Activated CD4-positive, alpha-beta T cell treated with anti-CD3 and anti-CD28 coated beads, Interleukin-10, Interleukin-2, amounts not matched to agents 100 ng/mL and 50 ng/mL, durations not matched to agents 16 hours and 8 hours (primary cell): ENCODE measurements around the gene FTO.

Experiments used
- DNase-seq: peaks from one replicate; pipeline ENCODE4 v3.0.0-alpha.2; 2020

FTO gene

DNA sequence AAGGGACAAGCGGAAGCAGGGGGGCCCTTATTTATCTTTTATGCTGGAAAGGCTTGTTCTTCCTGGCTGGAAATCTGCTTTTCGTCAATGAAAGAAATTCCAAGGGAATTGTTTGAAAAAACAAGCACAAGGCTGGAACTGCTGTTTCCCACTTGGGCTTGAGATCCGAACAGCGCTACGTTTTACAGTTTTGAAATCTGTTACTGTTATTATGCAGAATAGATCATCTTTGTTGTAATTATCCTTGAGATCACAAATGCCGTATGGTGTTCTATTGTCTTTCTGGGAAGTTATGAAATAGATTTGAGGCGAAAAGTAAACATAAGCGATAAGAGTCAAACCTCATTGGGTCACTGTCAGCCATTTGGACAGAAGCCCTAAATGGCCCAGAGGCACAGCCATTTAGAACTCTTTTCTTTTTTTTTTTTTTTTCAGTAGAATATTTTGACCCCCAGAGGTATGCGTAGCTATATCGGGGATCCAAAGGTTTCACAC is 359.4 kb downstream of the FTO start:
- DNase-seq = no peak

DNA sequence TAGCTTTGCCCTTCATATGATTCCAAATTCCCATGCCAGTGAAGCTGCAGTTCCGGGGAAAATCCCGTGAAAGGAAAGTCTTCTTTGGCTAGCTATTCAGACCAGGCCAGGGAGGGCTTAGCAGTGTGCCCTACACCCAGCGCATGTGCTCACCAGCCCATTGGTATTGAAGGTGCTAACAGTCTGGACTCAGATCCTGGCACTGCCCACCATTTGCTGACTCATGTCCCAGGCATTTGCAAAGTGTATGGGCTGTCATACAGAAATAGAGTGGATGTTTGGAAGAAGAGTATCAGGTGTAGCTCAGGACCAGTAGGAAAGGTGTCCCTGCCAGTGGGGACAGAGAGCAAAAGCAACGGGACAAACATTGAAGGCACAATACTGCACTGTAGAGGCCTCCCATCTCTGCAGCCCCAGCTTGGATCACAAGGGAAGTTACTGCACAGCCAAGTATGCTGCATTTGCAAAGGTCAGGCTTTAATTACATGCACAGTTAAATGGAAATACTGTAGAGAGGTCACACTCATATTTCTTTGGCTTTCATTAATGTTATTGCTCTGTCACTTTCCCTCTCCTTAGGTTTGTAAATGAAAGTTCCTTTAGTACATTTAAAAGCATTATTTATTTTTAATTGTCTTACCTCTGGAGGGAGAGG is 362.6 kb downstream of the FTO start:
- DNase-seq = no peak

DNA sequence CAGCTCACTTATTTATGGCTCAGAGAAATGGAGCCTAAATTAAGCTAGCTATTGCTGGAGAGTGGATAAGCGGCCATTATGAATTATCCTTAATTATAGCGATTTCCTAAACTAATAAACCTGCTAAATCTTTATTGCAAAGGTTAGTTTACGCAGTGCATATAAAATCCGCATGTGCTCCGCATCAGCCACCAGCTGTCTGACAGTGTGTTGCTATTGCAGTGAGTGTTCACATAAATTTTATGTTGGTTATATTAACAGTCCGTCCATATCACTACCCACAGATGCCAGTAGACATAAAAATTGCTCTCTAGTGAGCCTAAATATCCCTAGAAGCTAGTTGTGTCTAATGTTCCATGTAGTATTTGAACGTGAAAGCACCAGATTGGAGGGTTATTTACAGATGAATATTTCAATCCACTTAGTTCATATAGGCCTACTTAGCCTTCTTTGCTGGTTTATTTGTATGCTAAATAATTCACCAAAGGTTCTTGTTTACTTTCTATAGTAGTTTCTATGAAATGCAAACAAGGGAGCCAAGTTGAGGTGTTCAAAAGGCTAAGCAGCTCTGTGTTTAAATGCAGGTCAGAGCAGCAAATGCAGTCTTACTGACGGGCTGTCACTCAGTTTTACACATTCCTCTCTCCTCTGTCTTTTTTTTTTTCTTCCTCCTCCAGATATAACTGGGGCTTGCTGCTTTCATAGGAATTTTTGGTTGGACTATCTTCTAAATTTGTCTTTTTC is 363.5 kb downstream of the FTO start:
- DNase-seq = no peak

DNA sequence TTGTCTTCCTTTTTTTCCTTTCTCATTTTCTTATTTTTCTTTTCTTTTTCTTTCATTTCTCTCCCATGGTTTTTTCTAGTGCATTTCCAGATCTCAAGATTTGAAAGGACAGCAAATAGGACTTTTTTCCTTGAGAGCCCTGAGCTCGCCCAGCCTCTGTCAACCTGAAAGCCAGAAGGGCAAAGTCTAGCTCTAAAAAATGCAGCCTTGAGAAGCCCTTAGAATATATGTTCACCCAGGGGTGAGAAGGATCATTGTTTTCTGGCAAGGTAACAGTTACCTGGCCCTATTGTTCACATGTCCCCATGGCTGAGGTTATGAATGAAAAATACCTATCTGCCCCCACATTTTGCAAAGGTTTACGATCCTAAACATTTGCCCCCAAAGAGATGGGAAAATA is 364.3 kb downstream of the FTO start:
- DNase-seq = no peak

DNA sequence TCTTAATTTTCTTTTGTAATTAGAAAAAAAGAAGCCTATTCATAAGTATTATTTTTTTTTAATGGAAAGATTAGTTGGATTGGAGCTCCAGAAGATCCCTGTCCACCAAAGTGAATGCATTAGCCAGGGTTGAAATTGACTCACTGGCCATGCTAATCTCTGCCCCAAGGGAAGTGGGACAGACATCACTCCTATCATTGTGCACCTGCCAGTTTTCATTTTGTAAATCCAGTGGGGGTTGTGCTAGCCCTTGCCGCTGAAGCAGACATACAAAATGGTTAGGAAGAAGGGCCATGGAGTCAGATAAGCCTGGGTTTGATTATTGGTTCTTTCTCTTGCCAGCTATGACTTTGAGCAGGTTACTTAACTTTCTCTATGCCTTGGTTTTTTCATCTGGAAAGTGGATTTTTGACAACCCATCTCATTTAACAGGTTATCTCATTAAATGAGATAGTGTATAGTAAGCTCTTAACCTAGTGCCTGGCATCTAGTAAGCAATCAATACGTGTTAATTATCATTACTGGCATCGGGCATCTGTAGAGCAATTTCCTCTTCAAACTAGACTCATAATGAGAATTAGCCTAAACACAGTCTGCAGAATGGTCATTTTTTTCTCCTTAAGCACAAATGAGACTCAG is 365.8 kb downstream of the FTO start:
- no peak for DNase-seq

DNA sequence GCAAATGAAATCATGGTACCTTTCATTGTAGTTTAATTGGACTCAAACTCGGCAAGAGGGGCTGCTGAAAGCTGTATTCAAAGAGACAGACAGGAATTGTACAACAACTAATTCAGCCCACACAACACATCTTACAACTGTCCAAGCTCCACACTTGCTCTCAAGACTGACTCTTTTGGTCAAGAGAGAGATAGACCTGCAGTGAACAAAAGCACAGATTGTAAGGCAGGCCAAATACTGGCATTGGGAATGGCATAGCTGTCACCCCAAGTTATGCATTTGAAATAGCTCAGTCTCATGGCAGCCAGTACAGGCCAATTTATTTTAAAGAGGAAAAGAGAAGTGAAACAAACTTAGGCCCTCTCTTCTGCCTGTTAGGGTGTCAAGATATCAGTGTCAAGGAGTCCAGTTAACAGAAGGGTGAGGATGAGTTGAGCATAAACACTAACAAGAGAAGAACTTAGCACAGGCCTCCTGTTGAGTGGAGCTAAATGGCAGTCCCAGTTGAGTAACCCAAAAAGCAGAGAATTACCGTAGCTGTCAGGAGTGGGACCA is 366.9 kb downstream of the FTO start:
- no peak for DNase-seq

DNA sequence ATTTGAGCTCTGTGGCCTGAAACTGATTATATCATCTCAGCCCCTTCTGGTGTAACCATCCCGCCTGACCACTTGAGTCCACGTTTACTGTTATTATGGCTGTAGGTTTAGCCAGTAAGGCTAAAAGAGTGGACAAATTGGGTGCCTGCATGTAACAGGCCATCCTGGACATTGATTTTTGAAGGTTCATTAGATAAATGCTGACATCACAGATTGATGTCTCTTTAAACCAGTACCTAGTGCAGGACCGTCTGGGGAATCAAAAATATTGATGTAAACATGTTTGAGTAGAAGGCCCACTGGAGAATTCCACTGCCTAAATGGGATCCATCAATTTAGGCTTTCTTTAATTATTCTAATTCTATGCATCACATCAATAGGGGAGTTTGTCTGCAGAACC is 367.6 kb downstream of the FTO start:
- no peak for DNase-seq

DNA sequence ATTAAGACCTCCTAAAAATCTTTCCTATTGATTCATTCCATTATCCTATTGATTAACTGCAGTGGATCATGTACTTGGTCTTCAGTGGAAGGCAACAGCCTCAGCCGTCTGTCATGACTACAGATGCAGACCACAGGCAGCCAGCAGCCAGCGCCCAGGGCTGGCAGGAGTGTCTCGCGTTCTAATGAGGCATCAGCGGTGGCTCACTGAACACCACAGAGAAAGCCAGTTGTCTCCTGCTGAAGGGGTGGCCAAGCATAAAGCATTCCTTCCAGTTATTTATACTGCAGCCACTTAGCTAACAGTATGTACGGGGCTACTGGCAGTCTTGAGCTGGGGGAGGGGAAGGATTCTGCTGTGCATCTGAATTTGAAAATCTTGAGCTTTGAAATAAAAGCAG is 368.3 kb downstream of the FTO start:
- DNase-seq = no peak

DNA sequence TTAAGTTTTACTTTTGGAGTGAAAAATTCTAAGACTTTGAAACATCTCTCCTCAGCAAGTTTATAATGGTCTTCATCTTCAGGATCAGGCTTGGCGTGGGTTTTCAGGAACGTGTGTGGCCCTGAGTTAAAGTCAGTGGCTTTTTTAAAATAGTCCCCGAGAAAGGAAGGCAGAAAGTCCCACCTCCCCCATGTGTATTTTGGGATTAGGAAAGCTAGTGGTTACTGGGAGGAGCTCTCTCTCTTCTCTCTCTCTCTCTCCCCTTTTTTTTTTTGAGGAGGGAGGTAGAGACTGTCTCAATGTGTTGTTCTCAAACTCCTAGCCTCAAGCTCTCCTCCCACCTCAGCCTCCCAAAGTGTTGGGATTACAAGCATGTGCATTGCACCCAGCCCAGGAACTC is 369.4 kb downstream of the FTO start:
- no peak for DNase-seq

DNA sequence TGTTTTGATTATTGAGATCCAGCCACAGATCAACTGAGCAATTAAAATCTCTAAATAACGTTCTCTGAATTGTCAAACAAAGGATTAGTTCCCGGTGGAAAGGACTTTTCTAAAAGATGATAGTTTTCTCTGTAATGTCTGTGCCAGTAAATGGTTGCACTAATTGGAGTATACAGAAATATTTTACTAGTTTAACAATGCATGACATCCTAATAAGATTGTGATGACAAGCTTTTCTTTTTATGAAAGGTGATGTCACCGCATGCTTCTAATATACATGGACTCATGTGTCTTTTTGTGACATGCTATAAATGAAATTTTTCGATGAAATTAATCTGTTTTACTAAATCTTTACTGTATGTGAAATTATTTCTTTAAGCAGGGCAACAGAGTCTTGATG is 371.5 kb downstream of the FTO start:
- DNase-seq = no peak

DNA sequence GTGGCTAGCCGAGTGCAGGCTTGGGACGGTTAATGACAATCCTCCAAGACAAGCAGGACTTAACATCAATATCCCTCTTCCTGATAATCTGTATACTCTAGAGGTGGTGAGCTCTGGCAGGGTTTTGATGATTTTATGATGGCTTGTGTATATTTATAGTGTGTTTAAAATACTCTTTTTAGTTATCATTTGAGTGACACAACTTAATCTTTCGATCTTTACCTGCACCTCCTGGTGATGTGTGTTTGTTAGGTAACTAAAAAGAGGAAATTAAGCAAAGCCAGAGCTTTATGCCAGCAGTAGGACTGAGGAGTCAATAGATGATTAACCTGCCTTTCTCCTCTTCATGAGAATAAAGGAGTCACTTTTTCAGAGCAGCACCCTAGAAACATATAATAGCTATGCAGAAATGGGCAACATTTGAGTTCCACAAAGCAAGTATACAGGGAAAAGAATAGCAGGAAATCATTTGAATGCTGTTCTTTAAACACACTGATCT is 372.1 kb downstream of the FTO start:
- no peak for DNase-seq

DNA sequence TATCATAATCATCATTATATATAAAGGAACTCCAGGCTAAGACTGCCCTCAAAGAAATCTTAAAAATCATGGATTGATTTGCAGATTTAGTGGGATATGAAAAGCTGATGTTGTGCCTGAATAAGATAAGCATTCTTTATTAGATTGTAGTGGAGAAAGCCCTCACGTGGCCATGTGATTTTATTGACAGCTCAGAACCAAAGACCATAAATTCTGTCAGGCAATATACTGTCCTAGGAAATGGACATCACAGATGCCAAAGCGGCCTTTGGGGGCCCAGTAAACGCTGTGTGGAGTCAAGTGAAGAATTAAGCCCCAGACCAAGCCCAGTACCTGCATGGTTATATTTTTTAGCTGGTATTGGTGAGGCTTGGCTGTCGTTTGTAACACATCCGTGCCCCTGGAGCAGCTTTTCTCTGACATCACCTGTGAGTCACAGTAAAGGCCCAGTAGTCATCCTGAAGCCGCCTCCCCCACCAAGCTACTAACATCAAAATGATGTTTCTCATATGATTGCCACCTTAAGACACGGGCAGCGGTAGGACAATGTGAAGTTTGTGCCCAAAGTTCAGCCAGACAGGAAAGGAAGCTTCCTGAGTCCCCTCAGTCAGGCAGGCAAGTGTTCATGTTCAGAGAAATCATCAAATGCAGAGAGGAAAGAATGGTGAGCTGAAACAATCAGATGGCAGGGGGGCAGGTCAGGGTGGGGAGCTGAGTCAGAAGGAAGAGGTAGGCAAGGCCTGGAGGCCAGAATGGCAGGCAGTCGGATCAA is 373.3 kb downstream of the FTO start:
- DNase-seq = no peak

DNA sequence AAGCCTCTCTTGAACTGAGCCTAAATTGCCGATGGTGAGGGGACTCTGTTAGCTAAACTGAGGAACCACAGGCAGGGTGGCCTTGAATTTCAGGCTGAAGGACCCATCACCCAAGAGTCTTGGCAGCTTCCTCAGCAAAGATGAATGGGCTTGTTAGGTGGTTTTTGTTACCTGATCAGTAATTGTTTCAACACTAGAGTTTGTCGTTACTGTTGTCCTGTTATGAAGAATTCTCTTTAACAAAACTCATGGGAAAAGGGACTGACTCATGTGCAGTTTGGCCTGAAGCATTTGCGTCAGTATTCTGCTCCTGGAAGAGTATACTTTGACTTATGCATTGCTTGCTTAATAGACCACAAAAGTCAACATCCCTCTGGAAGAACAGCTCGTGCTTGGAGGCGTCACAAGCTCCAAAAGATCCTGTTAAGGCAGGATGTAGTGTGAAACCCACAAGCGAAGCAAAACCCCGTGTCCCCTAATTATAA is 376.6 kb downstream of the FTO start:
- no peak for DNase-seq

DNA sequence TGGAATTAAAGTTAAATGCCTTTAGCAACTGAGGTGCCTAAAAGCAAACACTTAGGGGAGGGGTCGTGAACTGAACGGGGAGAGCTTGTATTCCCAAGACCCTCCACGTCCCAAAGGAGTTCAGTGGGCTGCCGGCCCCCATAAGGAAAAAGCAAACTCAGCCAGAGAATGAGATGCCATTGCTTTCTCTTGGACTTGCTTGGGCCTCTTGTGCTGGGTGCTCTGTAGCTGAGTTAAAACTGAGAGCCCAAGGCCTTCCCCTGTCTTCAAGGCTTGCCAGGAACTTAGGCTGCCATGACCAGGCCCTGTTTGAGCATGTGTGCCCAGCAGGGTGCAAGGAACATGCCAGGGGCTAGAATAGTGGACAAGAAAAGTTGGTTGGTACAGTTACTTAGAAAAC is 382.8 kb downstream of the FTO start:
- no peak for DNase-seq

DNA sequence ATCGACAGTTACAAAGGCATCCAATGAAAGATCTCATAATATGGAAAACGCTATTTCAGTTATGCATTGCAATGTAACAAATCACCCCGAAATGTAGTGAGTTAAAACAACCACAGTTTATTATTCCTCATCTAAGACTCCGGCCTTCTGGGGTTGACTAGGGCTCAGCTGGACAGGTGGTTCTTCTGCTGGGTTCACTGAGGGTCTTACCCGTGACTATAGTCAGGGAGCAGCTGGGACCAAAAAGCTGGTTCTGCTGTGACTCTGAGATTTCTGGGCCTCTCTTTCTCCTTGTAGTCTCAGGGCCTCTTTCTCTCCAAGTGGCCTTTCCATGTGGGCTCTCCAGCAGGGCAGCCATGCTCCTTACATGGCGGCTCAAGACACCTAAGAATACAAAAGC is 386.6 kb downstream of the FTO start:
- DNase-seq = no peak

DNA sequence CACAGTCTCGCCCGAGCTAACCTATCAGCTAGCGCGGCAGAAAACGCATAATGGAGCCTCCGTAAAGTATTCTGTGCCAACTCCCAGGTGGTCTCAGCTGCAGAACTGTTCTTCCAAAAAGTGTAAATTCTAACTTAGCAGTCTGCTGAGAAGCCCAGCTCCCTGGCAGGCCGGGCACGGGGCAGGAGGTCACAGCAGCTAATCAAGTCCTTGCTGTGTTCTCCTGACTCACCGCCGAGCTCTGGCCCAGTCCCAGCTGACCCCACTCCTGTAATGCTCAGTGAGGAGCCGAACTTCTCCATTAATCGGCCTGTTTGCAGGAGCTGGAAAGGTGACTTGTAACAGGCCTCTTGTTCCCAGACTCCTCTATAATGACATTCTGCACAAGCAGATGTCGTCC is 389.3 kb downstream of the FTO start:
- no peak for DNase-seq

DNA sequence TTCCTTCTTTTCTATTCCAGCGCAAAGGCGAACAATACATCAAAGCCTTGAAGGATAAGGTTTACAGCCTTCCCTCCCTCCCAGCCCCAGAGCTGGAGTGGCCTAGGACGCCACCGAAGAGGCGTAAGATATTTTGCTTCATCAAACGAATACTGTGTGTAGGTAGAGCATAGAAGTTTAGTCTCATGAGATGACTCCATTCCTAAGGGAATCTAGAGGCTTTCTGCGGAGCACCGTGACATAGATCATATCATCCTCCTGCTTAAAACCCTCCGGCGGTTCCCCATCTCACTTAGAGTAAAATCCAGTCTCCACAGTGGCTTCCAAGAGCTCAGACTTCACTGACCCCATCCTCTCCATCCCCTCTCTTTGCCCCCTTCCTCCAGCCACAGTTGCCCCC is 390.7 kb downstream of the FTO start:
- DNase-seq = no peak

DNA sequence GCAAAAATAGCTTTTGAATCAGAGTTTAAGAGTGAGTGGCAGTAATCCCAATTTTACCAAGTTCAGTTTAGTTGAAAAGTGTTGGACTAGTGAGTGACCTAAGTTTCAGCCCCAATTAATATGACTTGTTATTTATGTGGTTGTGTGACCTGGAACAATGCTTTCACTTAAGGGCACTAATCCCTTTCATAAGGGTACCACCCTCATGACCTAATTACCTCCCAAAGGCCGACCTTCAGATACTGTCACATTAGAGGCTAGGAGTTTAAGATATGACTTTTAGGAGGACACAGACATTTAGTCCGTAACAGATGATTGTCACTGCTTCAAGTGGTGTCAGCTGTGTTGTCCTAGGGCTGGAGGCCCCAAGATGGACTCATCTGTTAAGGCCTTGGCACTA is 392.7 kb downstream of the FTO start:
- DNase-seq = no peak

DNA sequence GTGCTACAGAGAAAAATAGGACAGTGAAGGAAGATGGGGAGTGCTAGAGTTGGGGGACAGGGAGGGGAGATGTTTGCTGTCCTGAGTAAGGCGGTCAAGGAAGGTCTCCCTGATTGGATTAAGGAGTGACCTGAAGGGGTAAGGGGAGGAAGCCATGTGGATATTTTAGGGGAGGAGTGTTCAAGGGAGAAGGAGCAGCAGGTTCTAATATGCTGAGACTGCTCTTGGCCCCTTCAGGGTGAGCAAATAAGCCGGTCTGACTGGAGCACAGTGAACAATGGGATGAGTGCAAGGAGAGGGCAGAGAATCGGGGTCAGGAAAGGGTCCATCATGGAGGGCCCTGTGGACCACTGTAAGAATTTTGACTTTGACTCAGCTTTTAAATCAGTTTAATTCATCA is 393.8 kb downstream of the FTO start:
- no peak for DNase-seq

DNA sequence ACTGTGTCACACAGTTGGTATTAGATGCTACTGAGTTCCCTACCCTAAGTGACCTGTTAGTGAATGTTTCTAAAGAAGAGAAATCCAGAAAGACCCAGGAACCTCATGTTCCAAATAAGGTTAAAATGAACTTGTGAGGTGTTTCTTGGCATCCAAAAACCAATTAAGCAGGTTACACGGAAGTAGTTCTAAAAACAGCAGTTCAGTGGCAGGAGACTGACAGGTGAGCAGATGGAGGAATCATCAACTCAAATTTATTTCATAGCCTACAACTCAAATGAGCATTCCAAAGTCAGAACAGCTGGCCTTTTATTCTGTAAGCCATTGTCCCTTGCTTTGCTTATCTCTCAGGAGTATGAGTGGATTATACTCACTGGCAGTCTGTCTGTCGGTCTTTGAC is 394.3 kb downstream of the FTO start:
- DNase-seq = no peak

DNA sequence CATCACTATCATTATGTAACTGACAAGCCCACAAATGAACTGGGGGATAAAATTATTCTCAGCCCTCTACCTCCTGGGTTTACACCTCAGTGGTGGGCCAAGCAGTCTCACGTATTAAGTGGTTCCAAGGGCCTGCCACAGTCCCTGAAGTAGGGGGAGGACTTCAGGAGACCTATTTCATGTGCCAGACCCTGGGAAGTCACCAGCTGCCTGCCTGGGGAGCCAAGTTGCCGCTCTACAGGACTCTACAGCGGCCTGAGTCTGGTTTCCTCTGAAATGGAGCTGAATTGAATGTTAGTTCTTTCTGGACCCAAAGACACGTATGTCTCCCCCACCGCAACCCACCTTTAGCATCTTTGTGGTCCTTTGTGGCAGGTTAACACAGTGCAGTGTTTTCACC is 395.7 kb downstream of the FTO start:
- no peak for DNase-seq

DNA sequence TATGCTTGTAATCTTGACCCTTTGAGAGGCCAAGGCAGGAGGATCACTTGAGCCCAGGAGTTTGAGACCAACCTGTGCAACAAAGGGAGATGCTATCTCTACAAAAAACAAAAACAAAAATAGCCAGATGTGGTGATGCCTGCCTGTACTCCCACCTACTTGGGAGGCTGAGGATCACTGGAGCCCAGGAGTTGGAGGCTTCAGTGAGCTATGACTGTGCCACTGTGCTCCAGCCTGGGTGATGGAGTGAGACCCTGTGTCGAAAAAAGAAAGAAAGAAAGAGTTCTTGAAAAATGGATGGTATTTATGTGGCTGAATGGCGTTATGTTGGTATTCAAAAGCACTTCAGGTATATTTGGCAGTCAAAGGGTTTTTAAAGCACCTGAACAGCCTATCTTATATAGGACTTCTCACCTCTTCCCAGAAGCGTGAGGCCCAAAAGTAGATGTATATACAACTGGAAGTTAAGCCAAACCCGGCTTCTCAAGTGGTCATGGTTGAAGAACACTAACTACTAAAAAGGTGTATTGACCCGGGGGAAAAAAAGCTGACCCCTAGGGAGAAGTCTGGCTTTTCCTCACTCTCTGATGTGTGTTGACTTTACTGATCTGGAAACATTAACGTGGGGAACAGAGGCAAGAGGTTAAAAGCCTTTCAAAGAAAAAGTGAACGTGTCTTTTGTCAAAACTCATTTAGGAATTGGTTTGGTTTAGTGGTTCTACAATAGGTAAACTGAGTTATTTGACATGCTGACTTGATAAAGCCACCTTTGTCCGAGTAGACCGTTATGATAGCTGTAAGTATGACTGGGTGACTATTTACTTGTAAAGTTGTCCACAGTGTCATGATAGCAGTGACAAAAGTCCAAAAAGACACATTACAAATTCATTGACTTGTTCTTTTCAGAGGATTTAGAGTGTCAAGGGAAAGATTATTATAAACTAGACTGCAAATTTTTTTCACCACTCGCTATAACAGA is 399.2 kb downstream of the FTO start:
- DNase-seq = no peak
